ENCODE measurements around the gene UNC80. TPM values are rescaled to one million over a fixed set of nuclear protein-coding genes. Genes with fewer than 3 reads are reported as not detected.

The UNC80 gene
- total RNA-seq, 4 donors from 2014 or later, result under 0.01 to 3.0 (median 0.45) TPM

DNA sequence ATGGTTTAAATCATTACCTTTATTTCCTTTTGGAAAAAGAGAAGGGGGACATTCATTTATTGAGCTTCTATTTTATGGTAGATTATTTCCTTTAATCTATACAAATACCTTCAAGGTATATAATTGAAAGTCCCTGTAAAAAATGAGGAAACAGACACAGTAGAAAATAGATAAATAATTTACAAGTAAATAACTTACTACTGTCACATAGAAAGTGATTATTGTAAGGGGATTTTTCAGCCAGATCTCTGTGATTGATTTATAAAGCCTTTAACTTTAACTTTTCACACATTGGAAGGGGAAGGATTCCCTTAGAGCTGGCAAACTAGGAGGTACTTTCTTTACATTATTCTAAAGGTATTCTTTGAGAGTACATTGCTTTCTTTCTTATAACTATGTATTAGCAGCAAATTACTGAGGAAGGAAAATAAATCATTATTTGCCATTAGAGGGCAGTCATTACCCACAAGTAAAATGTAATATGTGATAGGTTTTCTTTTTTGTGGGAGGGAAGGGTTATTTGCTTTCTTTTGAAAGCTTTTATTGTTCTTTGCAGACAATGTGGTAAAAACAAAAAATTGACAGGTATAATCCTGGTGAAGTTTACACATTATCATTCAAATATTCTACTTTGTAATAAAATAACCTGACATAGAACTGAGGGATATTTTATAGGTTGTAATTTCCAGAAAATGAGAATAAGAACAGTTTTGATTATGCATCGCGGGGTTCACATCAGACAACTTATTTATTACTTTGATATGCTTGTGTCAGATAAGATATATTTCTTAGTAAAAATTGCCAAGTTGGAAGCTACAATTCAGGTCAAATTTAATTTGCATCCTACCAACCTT lies 206.0 kb downstream of the UNC80 start:
- no peak overlapping the region for H3K4me3 ChIP-seq
- intact Hi-C loops (cut with DNase I; ENCODE audit: low total_unique reads), result loop anchor here (5.0 kb wide), 1 partner anchor 220 kb away; no protein-coding TSS in a partner anchor
- no peaks in the 10 kb centered on the region for H3K36me3 ChIP-seq
- H3K27me3 ChIP-seq, result no peaks in the 10 kb centered on the region
- TF ChIP-seq, protein P1, sequence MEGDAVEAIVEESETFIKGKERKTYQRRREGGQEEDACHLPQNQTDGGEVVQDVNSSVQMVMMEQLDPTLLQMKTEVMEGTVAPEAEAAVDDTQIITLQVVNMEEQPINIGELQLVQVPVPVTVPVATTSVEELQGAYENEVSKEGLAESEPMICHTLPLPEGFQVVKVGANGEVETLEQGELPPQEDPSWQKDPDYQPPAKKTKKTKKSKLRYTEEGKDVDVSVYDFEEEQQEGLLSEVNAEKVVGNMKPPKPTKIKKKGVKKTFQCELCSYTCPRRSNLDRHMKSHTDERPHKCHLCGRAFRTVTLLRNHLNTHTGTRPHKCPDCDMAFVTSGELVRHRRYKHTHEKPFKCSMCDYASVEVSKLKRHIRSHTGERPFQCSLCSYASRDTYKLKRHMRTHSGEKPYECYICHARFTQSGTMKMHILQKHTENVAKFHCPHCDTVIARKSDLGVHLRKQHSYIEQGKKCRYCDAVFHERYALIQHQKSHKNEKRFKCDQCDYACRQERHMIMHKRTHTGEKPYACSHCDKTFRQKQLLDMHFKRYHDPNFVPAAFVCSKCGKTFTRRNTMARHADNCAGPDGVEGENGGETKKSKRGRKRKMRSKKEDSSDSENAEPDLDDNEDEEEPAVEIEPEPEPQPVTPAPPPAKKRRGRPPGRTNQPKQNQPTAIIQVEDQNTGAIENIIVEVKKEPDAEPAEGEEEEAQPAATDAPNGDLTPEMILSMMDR (IDR thresholded peaks at IDR 0.05), result peak; percentile 52 to 66 (median 56)
- TF ChIP-seq POLR2A (IDR thresholded peaks at IDR 0.05), result no peak
- DNase-seq, result no peak
- no peaks in the 10 kb centered on the region for H3K9me3 ChIP-seq
- no peak overlapping the region for H3K27ac ChIP-seq
- no peaks in the 10 kb centered on the region for H3K4me1 ChIP-seq

DNA sequence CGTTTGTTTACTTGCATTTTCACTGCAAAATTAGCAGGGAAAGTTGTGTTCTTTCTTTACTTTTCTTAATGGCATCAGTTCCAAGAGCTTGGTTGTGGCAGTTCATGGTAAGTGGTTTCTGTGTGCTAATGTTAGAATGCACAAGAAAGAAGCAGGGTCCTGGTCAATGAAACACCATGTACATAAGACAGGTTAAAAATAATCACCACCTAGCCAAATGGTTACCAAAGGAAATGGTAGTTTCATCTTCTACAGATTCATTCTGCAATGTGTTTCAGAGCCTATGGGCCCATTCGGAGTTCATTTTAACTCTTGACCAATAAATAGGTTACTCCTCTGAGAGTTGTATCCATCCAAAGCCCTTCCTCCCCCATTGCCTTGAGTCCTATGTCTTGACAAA lies 212.7 kb downstream of the UNC80 start:
- no peak for DNase-seq
- intact Hi-C loops (cut with DNase I; ENCODE audit: low total_unique reads), result no loop called here

DNA sequence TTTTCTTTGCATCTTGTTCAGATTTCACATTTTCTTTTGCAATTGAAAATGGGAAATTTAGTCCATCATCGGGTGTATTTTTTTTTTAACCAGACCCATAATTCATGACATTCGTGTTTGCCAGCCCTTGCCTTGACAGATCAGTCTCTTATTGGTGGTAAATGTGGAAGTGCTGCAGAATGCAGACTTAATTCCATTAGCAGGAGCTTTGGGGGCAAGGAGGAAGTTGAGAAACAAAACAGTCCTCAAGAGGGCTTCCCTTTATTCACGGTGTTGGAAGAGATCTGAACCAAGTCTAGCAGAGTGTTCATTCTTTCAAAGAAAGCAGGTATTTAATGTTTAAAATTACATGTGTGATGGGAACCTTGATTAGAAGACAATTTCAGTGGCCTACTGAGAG lies 214.2 kb downstream of the UNC80 start:
- intact Hi-C loops (cut with DNase I; ENCODE audit: low total_unique reads), result no loop called here
- Histone ChIP-seq H3K4me1 (no peaks in the 10 kb centered on the region), H3K4me3 (no peak overlapping the region), H3K9me3 (no peaks in the 10 kb centered on the region), H3K27ac (no peak overlapping the region), H3K27me3 (no peaks in the 10 kb centered on the region), H3K36me3 (no peaks in the 10 kb centered on the region)
- DNase-seq, result no peak
- no peak for TF ChIP-seq POLR2A (IDR thresholded peaks at IDR 0.05)
- TF ChIP-seq, protein P1 (IDR thresholded peaks at IDR 0.05), result no peak

More for the DNA sequence above, 212.7 kb downstream of the UNC80 start:
- Histone ChIP-seq H3K9me3 (no peaks in the 10 kb centered on the region), H3K4me3 (no peak overlapping the region), H3K27me3 (no peaks in the 10 kb centered on the region), H3K36me3 (no peaks in the 10 kb centered on the region), H3K4me1 (no peaks in the 10 kb centered on the region), H3K27ac (no peak overlapping the region)
- TF ChIP-seq POLR2A (IDR thresholded peaks at IDR 0.05), result no peak
- TF ChIP-seq, protein P1 (IDR thresholded peaks at IDR 0.05), result no peak

DNA sequence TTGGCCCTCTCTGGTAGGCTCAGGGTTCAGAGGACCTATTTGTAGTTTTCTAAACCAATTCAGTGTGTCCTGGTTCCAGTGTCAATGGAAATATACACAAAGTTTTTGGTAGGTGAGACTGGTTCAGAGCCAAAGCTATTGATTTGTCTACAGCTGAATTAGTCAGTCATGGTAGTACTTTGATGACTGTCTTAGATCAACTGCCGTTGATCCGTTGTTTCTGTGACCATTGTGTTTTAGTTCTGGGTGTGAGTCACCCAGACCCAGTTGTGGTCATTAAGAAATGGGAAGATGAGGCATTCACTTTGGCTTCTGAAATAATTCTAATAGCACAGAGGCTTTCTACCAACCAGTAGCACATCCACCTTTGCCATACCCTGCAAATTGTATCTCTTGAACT lies 214.8 kb downstream of the UNC80 start:
- no peak overlapping the region for H3K27ac ChIP-seq
- H3K27me3 ChIP-seq, result no peaks in the 10 kb centered on the region
- H3K9me3 ChIP-seq, result no peaks in the 10 kb centered on the region
- intact Hi-C loops (cut with DNase I; ENCODE audit: low total_unique reads), result no loop called here
- TF ChIP-seq, protein P1 (IDR thresholded peaks at IDR 0.05), result no peak
- no peak for TF ChIP-seq POLR2A (IDR thresholded peaks at IDR 0.05)
- DNase-seq, result no peak
- H3K4me1 ChIP-seq, result no peaks in the 10 kb centered on the region
- no peak overlapping the region for H3K4me3 ChIP-seq
- no peaks in the 10 kb centered on the region for H3K36me3 ChIP-seq

DNA sequence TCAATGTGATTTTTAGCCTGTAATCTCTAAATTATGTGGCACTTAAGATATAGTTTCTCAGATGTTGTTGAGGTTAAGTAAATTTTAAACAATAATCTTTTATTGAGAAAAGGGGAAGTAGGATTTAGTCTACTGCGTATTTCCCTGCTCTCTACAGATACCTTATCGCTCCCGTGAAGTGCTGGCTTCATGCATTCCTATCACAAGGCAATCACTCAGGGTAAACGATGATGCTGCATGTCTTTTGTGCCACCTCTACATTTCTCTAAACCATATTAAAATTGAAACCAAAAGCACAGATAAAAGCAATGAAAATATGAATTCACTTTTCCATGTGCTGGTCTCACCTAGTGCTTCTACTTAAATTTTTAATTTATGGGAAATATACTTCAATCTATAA lies 216.4 kb downstream of the UNC80 start:
- H3K9me3 ChIP-seq, result no peaks in the 10 kb centered on the region
- H3K36me3 ChIP-seq, result no peaks in the 10 kb centered on the region
- no peaks in the 10 kb centered on the region for H3K27me3 ChIP-seq
- no peak overlapping the region for H3K27ac ChIP-seq
- intact Hi-C loops (cut with DNase I; ENCODE audit: low total_unique reads), result no loop called here
- no peak for DNase-seq
- no peak overlapping the region for H3K4me3 ChIP-seq
- TF ChIP-seq POLR2A (IDR thresholded peaks at IDR 0.05), result no peak
- TF ChIP-seq, protein P1 (IDR thresholded peaks at IDR 0.05), result no peak
- no peaks in the 10 kb centered on the region for H3K4me1 ChIP-seq
